Peyer's patch (tissue), 4 donors: Measurements from ENCODE around the gene SMARCC2.
A peak's percentile ranks its signal among the peaks of the same experiment; 100 is the strongest.

Source experiments
- POLR2A ChIP-seq, 2 donors: fragments of 450-650 bp; IDR thresholded peaks; one replicate each; pipeline ENCODE4 v1.5.1; 2017; ENCODE audit warnings: antibody characterized with exemption in 2 of 2, mild to moderate bottlenecking in 2 of 2, moderate library complexity in 2 of 2
- TF ChIP-seq, protein P1 (sequence below), 6 experiments: fragments of 450-650 bp in 4 of 6; fragments of 200-600 bp in 2 of 6; sonication (generic) in 1 of 6; IDR thresholded peaks; one replicate each; pipeline ENCODE4 v1.5.1; 2017 to 2019; ENCODE audit warnings: antibody characterized with exemption in 6 of 6, mild to moderate bottlenecking in 3 of 6, moderate library complexity in 1 of 6

GRCh38 chr12:56230432-56231183 lies 41.3 kb upstream of the SMARCC2 start:
- TF ChIP-seq, protein P1, sequence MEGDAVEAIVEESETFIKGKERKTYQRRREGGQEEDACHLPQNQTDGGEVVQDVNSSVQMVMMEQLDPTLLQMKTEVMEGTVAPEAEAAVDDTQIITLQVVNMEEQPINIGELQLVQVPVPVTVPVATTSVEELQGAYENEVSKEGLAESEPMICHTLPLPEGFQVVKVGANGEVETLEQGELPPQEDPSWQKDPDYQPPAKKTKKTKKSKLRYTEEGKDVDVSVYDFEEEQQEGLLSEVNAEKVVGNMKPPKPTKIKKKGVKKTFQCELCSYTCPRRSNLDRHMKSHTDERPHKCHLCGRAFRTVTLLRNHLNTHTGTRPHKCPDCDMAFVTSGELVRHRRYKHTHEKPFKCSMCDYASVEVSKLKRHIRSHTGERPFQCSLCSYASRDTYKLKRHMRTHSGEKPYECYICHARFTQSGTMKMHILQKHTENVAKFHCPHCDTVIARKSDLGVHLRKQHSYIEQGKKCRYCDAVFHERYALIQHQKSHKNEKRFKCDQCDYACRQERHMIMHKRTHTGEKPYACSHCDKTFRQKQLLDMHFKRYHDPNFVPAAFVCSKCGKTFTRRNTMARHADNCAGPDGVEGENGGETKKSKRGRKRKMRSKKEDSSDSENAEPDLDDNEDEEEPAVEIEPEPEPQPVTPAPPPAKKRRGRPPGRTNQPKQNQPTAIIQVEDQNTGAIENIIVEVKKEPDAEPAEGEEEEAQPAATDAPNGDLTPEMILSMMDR (IDR thresholded peaks at IDR 0.05) = peak in 1 of 6 experiments; percentile 10
- TF ChIP-seq POLR2A (IDR thresholded peaks at IDR 0.05) = peak; percentile 37 to 72
